22Rv1 (cell line): ENCODE results near the gene ETV7.

Experiments
- CTCF ChIP-seq: fragments of 450-650 bp; IDR thresholded peaks from 2 replicates; pipeline ENCODE4 v1.5.1; 2017; ENCODE audit warnings: mild to moderate bottlenecking
- ZFX ChIP-seq: fragments of 450-650 bp; IDR thresholded peaks from 2 replicates; pipeline ENCODE4 v1.6.1; 2017; ENCODE audit warnings: antibody characterized with exemption, borderline replicate concordance

- TF ChIP-seq CTCF: no peak
- TF ChIP-seq ZFX: no peak
These were observed 1.9 kb upstream of the ETV7 start for GRCh38 chr6:36389353-36389752.
